ENCODE measurements around the gene MUC6. TPM values are rescaled to one million over a fixed set of nuclear protein-coding genes. Genes with fewer than 3 reads are reported as not detected.

The MUC6 gene
- total and polyA plus RNA-seq, 10 of the 15 experiments (the other 5 are each of a cell fraction or from before 2014, with no cell fraction given), result 0.03 TPM; not detected in 8

- FAIRE-seq, result no peak
- no peaks in the 10 kb centered on the region for H3K27me3 ChIP-seq (replicated peaks in 1 of 2; ENCODE audit: control insufficient read depth in 2 of 2, insufficient read depth in 2 of 2, low read length in 1 of 2)
- 95% methylated on average over 22 of the region's 26 CpGs for WGBS (ENCODE audit: insufficient coverage, insufficient replicate concordance, low lambda C conversion rate, missing lambda C conversion rate)
- H3K4me1 ChIP-seq (ENCODE audit: control insufficient read depth, insufficient read depth, low read length), result no peaks in the 10 kb centered on the region
- ATAC-seq, result no peak
- ChIA-PET POLR2A (no interaction called here), RAD21 (ENCODE audit: unreplicated experiment) (no interaction called here), CTCF (no interaction called here), SMC1A (ENCODE audit: uncharacterized antibody, unreplicated experiment) (no interaction called here)
- DNase-seq (ENCODE audit: low read depth, low spot score), result no peak
- no peak overlapping the region for H3K4me3 ChIP-seq
- H3K36me3 ChIP-seq (ENCODE audit: control insufficient read depth in 2 of 2, insufficient read depth in 2 of 2, low read length in 1 of 2), result peaks cover 7 to 14% of the 10 kb centered on the region in 2 experiments
- no TSS peak for BruUV-seq (replicated peaks)
- H3K79me2 ChIP-seq (ENCODE audit: control insufficient read depth, insufficient read depth, low read length), result no peaks in the 10 kb centered on the region
- no peaks in the 10 kb centered on the region for H4K20me1 ChIP-seq (ENCODE audit: control insufficient read depth, insufficient read depth)
- no peak for TF ChIP-seq EZH2 (IDR thresholded peaks at IDR 0.05; ENCODE audit: borderline replicate concordance, control insufficient read depth, low read depth, low read length)
- no peak for TF ChIP-seq ATF7 (IDR thresholded peaks at IDR 0.05; ENCODE audit: low read depth)
- no peak for TF ChIP-seq BHLHE40 (IDR thresholded peaks at IDR 0.05; ENCODE audit: borderline replicate concordance in 1 of 2, low read depth in 2 of 2, low read length in 1 of 2)
- TF ChIP-seq SUZ12 (IDR thresholded peaks at IDR 0.05; ENCODE audit: unreplicated experiment), result no peak
- H3K27ac ChIP-seq (ENCODE audit: control insufficient read depth, insufficient read depth), result no peak overlapping the region
- no peak overlapping the region for H3K9ac ChIP-seq (ENCODE audit: control insufficient read depth, insufficient read depth, low read length)
- no peak overlapping the region for H2AFZ ChIP-seq (ENCODE audit: control insufficient read depth, low read depth, low read length)
- H3K4me2 ChIP-seq (ENCODE audit: control insufficient read depth, insufficient read depth), result no peak overlapping the region
- H3K9me3 ChIP-seq (replicated peaks; ENCODE audit: control insufficient read depth, insufficient read depth, low read length), result no peaks in the 10 kb centered on the region
- intact Hi-C loops (cut with micrococcal nuclease; ENCODE audit: unreplicated experiment), result no loop called here
- in situ Hi-C loops (cut with MboI), result no loop called here
These were observed 55.8 kb downstream of the MUC6 start for GRCh38 chr11:980438-981357.

- Histone ChIP-seq H3K4me3 (no peak overlapping the region), H3K79me2 (ENCODE audit: control insufficient read depth, insufficient read depth, low read length) (no peaks in the 10 kb centered on the region), H3K27me3 (replicated peaks in 1 of 2; ENCODE audit: control insufficient read depth in 2 of 2, insufficient read depth in 2 of 2, low read length in 1 of 2) (no peaks in the 10 kb centered on the region), H3K4me2 (ENCODE audit: control insufficient read depth, insufficient read depth) (no peak overlapping the region), H4K20me1 (ENCODE audit: control insufficient read depth, insufficient read depth) (no peaks in the 10 kb centered on the region), H3K4me1 (ENCODE audit: control insufficient read depth, insufficient read depth, low read length) (no peaks in the 10 kb centered on the region), H3K36me3 (ENCODE audit: control insufficient read depth in 2 of 2, insufficient read depth in 2 of 2, low read length in 1 of 2) (peaks cover 3 to 9% of the 10 kb centered on the region in 2 experiments), H3K9ac (ENCODE audit: control insufficient read depth, insufficient read depth, low read length) (no peak overlapping the region), H2AFZ (ENCODE audit: control insufficient read depth, low read depth, low read length) (no peak overlapping the region), H3K27ac (ENCODE audit: control insufficient read depth, insufficient read depth) (no peak overlapping the region), H3K9me3 (replicated peaks; ENCODE audit: control insufficient read depth, insufficient read depth, low read length) (no peaks in the 10 kb centered on the region)
- 90% methylated on average over 16 of the region's 16 CpGs for WGBS (ENCODE audit: insufficient coverage, insufficient replicate concordance, low lambda C conversion rate, missing lambda C conversion rate)
- in situ Hi-C loops (cut with MboI), result no loop called here
- FAIRE-seq (no peak), ATAC-seq (no peak), DNase-seq (ENCODE audit: low read depth, low spot score) (no peak)
- ChIA-PET POLR2A (no interaction called here), RAD21 (ENCODE audit: unreplicated experiment) (no interaction called here), SMC1A (ENCODE audit: uncharacterized antibody, unreplicated experiment) (no interaction called here), CTCF (no interaction called here)
- BruUV-seq (replicated peaks), result no TSS peak
- intact Hi-C loops (cut with micrococcal nuclease; ENCODE audit: unreplicated experiment), result no loop called here
- no peak for TF ChIP-seq USF2 (IDR thresholded peaks at IDR 0.05; ENCODE audit: borderline replicate concordance, low read depth, low read length)
- TF ChIP-seq TCF7 (IDR thresholded peaks at IDR 0.05; ENCODE audit: borderline replicate concordance), result no peak
These were observed 57.7 kb downstream of the MUC6 start for GRCh38 chr11:978781-979180.
